NCI-H1048 (cell line): ENCODE data around the gene ZYG11A.

Source experiments
- DNase-seq: peaks from one replicate; lab custom pipeline; 2025; lab: John Stamatoyannopoulos, UW

The ZYG11A gene

GRCh38 chr1:52877554-52877953 is 35.0 kb downstream of the ZYG11A start:
- DNase-seq: no peak

DNA sequence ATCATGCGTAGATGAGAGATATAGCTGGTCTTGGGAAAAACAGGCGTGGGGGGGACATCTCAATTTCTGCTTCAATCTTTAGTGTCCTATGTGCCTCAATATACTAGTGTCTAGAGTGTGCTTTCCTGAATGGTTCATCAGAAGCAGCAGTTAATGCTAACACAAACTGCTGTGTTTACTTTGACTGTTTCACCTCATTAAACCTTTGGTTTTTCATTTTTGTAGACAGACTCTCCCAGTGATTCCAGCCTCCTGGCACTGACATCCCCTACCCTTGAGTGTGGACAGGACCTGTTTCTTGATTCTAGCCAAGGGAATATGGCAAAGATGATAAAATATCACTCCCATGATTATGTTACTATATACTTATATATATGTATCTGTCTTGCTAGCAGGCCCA is 37.6 kb downstream of the ZYG11A start:
- DNase-seq: no peak

DNA sequence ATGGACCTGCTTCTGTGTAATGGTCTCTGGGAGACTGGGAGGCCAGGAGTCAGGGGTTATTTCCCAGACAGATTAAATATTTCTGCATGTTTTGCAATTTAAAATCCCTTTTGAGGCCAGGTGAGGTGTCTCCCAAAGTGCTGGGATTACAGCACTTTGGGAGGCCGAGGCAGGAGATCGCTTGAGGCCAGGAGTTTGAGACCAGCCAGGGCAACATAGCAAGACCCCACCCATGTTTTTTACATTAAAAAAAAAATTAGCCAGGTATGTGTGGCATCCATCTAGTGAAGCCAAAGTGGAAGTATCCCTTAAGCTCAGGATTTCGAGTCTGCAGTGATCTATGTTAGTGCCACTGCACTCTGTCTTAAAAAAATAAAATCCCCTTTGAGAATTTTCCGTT is 44.9 kb downstream of the ZYG11A start:
- no peak for DNase-seq

GRCh38 chr1:52892424-52893215 is 50.1 kb downstream of the ZYG11A start:
- no peak for DNase-seq

DNA sequence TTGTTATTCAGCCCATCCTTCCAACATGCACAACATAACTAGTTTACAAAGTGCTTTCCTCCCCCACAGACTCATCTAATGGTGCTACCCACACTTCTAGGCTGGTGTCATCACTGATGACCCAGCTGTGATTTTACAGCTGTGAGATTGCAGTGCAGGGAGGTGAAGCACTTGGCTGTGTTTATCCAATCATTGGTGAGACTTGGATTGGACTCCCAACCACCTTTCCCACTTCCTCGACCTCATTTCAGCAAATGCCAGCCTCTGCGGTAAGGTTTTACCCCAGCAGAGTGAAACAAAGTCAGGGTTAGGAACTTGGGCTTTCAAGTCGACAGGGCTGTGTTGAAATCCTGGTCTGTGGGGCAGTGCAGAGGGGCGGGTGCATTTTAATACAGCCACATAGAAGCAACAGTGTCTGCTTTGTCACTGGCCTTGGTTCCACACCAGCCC is 56.9 kb downstream of the ZYG11A start:
- DNase-seq: no peak

DNA sequence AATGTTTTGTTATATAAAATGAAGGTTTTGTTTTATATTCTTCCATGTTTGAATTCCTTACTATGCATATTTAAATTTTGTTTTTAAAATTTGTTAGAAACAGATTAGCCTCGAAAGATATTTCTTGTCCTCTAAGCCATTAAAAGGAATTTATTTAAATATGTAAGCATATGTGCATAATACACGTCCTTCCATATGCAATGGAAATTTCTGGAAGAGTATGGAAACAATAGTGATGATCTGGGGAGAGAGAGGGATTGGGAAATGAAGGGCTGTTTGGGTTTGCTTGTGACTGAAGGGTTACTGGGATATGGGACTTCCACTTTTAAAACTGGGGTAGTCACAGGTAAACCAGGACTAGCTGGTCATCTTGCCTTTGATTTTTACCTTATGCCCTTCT is 57.8 kb downstream of the ZYG11A start:
- DNase-seq: no peak

GRCh38 chr1:52901384-52901783 is 58.8 kb downstream of the ZYG11A start:
- DNase-seq: no peak

- no peak for DNase-seq
These were observed 61.8 kb downstream of the ZYG11A start for GRCh38 chr1:52904208-52904926.

DNA sequence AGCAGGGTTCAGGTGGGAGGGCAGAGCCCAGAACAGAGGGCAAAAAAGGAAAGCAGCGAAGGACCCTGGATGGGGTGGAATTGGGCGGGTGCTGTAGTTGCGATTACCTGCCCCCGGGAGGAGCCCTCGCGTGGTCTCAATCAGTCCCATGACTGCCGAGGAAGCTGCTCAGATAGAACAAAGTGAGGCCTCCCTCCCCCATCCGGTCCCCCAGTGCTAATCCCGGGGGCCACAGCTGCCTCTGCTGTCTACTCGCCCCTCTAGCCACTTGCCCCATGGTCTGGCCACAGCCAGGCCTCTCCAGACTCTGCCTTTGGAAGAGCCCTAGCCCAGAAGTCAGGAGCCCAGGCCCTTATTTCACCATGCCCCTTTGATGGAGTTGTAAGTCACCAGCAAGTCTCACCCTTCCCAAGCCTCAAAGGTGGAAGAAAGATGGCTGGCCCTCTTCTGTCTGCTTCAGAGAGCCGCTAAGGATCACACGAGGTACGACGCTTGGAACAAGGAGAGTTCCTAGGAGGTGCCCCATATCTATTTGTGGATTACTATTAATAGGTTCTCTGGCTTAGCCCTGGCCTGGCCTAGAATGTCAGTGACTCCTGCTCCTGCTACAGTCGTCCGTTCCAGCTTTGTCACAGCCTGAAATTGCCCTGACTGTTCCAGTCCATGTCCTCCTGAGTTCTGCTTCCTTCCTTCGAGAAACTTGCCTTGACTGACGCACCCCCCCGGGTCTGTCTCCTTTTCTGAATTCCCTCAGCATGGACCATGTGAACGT is 62.6 kb downstream of the ZYG11A start:
- no peak for DNase-seq

DNA sequence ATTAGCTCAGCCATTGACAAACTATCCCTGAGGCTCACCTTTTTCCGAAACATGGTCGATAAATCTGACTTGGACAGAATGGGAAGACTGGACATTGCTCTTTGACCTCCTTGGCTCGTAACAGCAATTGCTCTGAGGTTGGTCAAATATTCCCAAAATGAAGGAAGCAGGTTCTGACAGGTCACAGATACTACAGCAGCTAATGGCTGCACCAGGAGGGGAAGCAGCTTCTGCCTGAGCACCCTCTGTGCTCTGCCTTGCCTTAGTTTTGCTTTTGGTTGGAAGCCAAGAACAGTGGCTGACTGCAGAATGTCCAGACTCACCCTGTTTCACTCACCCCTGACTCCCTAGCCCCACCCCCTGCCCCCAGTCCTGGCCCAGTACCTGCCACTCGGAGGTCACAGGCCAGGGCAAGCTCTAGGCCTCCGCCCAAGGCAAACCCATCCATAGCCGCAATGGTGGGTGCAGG is 63.6 kb downstream of the ZYG11A start:
- DNase-seq: no peak

- no peak for DNase-seq
These were observed 64.7 kb downstream of the ZYG11A start for GRCh38 chr1:52907068-52907811.

DNA sequence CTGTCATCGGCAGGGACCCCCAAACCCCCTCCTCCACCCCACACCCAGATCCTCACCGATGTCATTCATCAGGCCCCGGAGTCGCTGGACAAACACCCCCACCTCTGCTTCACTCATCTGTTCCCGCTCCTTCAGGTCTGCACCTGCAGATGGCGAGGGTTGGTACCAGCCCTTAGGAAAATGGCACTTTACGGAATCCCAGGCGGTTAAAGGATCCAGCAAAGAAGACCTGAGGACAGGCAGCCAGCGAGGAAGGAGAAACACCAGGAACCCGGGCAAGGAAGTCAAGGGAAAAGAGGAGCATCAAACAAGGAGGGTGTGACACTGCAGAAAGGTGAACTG is 65.2 kb downstream of the ZYG11A start:
- no peak for DNase-seq

DNA sequence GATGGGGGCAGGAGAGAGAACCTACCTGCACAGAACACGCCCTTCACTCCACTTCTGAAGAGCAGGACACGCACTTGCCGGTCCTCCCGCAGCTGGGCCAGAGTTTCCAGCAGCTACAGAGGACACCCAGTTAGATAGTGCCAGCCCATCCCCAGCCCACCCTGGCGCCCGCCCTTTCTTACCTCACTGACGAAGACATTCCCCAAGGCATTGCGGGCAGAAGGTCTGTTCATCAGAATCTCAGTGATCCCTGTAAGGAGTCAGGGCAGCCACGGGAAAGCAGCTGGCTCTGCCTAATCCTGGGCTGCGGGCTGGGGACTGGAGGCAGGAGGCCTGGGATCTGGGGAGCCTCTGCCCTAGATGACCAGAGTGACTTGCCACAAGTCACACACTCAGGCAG is 69.0 kb downstream of the ZYG11A start:
- no peak for DNase-seq

GRCh38 chr1:52913014-52913413 is 70.5 kb downstream of the ZYG11A start:
- DNase-seq: no peak

DNA sequence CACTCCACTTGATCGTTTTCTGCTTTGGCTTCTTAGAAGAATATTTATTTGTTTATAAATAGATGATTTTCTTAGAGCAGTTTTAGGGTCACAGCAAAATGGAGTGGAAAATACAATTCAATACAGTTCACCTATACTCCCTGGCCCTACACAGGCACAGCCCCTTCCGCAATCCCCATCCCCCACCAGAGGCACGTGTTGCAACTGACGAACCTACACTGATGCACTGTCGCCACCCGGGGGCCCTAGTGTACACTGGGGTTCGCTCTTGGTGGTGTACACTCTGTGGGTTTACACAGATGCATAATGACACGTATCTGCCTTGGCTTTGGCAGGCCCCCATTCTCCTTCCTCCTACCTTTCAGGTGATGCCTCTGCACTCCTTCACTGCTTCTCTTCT is 71.0 kb downstream of the ZYG11A start:
- DNase-seq: no peak

GRCh38 chr1:52914463-52914862 is 71.9 kb downstream of the ZYG11A start:
- DNase-seq: no peak

GRCh38 chr1:52915211-52915854 is 72.8 kb downstream of the ZYG11A start:
- DNase-seq: no peak

- DNase-seq: no peak
These were observed 73.3 kb downstream of the ZYG11A start for GRCh38 chr1:52915855-52916220.

DNA sequence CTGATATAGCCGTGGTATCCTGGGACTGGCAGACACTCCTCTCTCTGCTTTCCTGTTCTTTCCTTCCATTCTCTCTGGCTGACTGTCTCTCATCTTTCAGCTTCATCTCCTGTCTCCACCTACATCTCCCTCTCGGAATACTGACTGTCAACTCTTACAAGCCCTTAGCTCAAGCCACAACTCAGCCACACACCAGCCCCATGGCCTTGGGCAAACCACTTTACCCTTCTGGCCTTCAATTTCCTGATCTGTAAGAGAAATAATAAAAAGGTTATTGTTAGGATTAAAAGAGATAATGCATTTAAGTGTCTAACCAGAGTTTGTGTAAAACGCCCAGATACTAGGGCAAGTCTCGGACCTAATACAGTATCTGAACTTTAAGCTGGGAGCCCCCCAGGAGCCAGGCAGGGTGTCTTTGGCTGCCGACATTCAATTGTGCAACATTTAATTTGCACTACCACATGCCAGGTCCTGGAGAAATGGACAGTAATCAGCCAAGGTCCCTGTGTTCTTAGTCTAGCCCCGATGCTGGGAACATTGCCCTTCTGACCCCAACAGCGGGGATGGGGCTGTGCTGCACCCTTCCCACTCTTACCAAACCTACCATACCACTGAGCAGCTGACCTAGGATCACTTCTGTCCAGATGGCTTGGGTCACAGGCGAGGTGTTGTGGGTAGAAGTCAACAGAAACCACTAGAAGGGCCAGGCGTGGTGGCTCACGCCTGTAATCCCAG is 73.8 kb downstream of the ZYG11A start:
- no peak for DNase-seq

DNA sequence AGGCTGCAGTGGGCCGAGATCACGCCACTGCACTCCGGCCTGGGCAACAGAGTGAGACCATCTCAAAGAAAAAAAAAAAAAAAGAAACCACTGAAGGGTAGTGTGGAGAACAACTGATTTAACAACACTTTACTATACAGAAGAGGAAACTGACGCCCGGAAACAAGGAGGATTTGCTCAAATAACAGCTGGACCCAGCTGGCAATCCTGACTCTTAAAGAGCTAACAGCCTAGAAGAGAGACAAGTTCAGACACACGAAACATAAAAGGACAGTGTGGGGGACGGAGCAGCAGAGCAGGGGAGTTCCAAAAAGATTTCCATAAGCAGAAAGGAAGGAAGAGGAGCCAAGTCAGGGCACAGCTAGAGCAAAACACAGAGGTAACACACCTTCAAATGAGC is 74.6 kb downstream of the ZYG11A start:
- DNase-seq: no peak

GRCh38 chr1:52917581-52917980 is 75.0 kb downstream of the ZYG11A start:
- no peak for DNase-seq
